ENCODE measurements around the gene ZP1. TPM values are rescaled to one million over a fixed set of nuclear protein-coding genes. Genes with fewer than 3 reads are reported as not detected.

ZP1 gene
- total and polyA plus RNA-seq, 2 of the 8 experiments (the other 6 are each of a cell fraction or from before 2014, with no cell fraction given) = not detected

DNA sequence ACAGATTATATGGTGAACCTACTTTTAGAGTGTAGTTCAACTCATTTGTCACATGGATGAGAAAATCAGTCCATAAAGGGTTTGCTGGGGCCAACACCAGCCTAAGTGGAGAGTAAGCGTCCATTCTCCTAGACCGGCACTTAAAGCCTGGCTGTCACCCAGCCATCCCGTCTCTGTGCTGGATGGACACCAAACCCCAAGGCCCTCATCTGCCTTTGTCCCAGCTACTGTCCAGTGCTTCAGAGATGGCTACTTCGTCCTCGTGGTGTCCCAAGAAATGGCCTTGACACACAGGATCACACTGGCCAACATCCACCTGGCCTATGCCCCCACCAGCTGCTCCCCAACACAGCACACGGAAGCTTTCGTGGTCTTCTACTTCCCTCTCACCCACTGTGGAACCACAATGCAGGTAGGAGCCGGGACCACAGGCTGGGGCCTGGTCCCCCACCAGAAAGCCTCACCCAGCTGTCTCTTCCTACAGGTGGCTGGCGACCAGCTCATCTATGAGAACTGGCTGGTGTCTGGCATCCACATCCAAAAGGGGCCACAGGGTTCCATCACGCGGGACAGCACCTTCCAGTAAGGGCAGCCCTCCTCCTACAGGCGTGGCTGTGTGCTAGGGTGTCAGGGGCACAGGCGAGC is 3.5 kb downstream of the ZP1 start (continued):
- TF ChIP-seq, protein P1, sequence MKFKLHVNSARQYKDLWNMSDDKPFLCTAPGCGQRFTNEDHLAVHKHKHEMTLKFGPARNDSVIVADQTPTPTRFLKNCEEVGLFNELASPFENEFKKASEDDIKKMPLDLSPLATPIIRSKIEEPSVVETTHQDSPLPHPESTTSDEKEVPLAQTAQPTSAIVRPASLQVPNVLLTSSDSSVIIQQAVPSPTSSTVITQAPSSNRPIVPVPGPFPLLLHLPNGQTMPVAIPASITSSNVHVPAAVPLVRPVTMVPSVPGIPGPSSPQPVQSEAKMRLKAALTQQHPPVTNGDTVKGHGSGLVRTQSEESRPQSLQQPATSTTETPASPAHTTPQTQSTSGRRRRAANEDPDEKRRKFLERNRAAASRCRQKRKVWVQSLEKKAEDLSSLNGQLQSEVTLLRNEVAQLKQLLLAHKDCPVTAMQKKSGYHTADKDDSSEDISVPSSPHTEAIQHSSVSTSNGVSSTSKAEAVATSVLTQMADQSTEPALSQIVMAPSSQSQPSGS (IDR thresholded peaks at IDR 0.05; ENCODE audit: low read length) = no peak
